Ishikawa (cell line): ENCODE measurements around the gene NDRG3.

Experiments
- CEBPB ChIP-seq: IDR thresholded peaks from 2 replicates; pipeline ENCODE4 v1.6.1; 2012
- CREB1 ChIP-seq: IDR thresholded peaks from 2 replicates; pipeline ENCODE4 v1.6.1; 2012; ENCODE audit warnings: low read depth
- EGR1 ChIP-seq: IDR thresholded peaks from 2 replicates; pipeline ENCODE4 v1.6.1; 2012
- EP300 ChIP-seq: IDR thresholded peaks from 2 replicates; pipeline ENCODE4 v1.6.1; 2012; ENCODE audit warnings: borderline replicate concordance
- FOXM1 ChIP-seq: IDR thresholded peaks from 2 replicates; pipeline ENCODE4 v1.6.1; 2012; ENCODE audit warnings: low read depth, borderline replicate concordance
- NFIC ChIP-seq: IDR thresholded peaks from 2 replicates; pipeline ENCODE4 v1.6.1; 2012
- RAD21 ChIP-seq: IDR thresholded peaks from 2 replicates; pipeline ENCODE4 v1.6.1; 2012; ENCODE audit warnings: low read depth
- TAF1 ChIP-seq: IDR thresholded peaks from 2 replicates; pipeline ENCODE4 v1.6.1; 2012; ENCODE audit warnings: low read depth, mild to moderate bottlenecking
- TCF12 ChIP-seq: IDR thresholded peaks from 2 replicates; pipeline ENCODE4 v1.6.1; 2012; ENCODE audit warnings: low read depth
- TEAD4 ChIP-seq: IDR thresholded peaks from 2 replicates; pipeline ENCODE4 v1.6.1; 2012
- YY1 ChIP-seq: IDR thresholded peaks from 2 replicates; pipeline ENCODE4 v1.6.1; 2012; ENCODE audit warnings: low read depth
- ZBTB7A ChIP-seq: IDR thresholded peaks from 2 replicates; pipeline ENCODE4 v1.6.1; 2012; ENCODE audit warnings: low read depth
- TF ChIP-seq, protein P1 (sequence below): IDR thresholded peaks from 2 replicates; pipeline ENCODE4 v1.6.1; 2012
- TF ChIP-seq, protein P2 (sequence below): IDR thresholded peaks from 2 replicates; pipeline ENCODE4 v1.6.1; 2012; ENCODE audit warnings: low read depth, mild to moderate bottlenecking
- TF ChIP-seq, protein P3 (sequence below): IDR thresholded peaks from 2 replicates; pipeline ENCODE4 v1.6.1; 2012

Gene NDRG3

GRCh38 chr20:36726168-36726567 is 19.7 kb downstream of the NDRG3 start:
- TF ChIP-seq FOXM1 (no peak), ZBTB7A (no peak)

DNA sequence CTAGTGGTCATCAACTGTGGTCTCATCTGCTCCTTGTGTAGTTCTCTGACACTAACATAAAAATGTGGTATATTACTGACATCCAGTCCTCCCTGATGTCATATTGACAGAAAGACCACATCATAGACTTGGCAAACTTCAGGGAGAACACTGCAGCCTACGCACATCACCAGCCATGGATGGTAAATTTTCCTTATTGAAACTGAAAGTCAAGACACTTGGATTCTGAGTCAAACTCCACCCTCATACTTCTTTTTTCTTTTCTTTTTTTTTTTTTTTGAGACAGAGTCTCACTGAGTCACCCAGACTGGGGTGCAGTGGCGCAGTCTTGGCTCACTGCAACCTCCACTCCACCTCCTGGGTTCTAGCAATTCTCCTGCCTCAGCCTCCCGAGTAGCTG is 25.4 kb downstream of the NDRG3 start:
- TF ChIP-seq TEAD4 (no peak), NFIC (no peak), EP300 (no peak)
- TF ChIP-seq, protein P1, sequence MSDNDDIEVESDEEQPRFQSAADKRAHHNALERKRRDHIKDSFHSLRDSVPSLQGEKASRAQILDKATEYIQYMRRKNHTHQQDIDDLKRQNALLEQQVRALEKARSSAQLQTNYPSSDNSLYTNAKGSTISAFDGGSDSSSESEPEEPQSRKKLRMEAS: no peak

DNA sequence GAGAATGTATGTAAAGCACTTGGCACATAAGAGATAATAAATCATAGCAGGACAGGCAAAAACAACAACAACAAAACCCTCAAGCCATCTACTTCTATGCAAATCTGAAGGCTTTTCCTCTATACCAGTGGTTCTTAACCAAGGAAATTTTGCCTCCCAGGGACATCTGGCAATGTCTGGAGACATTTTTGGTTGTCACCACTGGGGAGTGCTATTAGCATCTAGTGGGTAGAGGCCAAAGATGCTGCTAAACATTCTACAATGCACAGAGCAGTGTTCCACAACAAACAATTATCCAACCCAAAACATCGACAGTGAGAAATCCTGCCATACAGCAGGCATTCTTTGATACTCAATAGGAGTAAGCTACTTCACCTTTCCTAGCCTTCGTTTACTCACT is 28.2 kb downstream of the NDRG3 start:
- TF ChIP-seq RAD21: peak; percentile 52
- TF ChIP-seq YY1: no peak

- no peak for TF ChIP-seq YY1
- no peak for TF ChIP-seq RAD21
Observed at GRCh38 chr20:36717021-36717420, 28.9 kb downstream of the NDRG3 start.

GRCh38 chr20:36712775-36713174 is 33.1 kb downstream of the NDRG3 start:
- TF ChIP-seq ZBTB7A: no peak
- no peak for TF ChIP-seq CEBPB
- no peak for TF ChIP-seq TEAD4
- TF ChIP-seq EGR1: no peak
- no peak for TF ChIP-seq FOXM1

DNA sequence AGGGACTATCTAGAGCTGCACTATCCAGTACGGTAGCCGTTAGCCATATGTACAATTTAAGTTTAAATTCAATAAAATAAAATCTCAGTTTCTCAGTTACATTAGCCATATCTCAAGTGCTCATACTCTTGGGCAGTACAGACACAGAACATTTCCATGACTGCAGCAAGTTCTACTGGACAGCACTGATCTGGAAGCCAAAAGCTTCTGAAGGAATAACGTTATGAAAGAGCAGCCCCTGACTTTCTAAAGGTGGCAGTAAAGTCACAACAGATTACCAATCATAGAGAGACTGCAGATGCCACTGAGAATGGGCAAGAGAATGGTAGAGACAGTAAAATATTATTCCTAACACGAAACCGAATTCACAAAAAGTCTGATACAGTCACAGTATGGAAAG is 36.8 kb downstream of the NDRG3 start:
- TF ChIP-seq NFIC (no peak), ZBTB7A (no peak), EP300 (no peak), CREB1 (no peak)
- TF ChIP-seq, protein P1: no peak
- TF ChIP-seq, protein P2, sequence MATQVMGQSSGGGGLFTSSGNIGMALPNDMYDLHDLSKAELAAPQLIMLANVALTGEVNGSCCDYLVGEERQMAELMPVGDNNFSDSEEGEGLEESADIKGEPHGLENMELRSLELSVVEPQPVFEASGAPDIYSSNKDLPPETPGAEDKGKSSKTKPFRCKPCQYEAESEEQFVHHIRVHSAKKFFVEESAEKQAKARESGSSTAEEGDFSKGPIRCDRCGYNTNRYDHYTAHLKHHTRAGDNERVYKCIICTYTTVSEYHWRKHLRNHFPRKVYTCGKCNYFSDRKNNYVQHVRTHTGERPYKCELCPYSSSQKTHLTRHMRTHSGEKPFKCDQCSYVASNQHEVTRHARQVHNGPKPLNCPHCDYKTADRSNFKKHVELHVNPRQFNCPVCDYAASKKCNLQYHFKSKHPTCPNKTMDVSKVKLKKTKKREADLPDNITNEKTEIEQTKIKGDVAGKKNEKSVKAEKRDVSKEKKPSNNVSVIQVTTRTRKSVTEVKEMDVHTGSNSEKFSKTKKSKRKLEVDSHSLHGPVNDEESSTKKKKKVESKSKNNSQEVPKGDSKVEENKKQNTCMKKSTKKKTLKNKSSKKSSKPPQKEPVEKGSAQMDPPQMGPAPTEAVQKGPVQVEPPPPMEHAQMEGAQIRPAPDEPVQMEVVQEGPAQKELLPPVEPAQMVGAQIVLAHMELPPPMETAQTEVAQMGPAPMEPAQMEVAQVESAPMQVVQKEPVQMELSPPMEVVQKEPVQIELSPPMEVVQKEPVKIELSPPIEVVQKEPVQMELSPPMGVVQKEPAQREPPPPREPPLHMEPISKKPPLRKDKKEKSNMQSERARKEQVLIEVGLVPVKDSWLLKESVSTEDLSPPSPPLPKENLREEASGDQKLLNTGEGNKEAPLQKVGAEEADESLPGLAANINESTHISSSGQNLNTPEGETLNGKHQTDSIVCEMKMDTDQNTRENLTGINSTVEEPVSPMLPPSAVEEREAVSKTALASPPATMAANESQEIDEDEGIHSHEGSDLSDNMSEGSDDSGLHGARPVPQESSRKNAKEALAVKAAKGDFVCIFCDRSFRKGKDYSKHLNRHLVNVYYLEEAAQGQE: no peak

- TF ChIP-seq FOXM1 (no peak), ZBTB7A (no peak)
- TF ChIP-seq, protein P1: no peak
Observed at GRCh38 chr20:36703530-36703929, 42.4 kb downstream of the NDRG3 start.

DNA sequence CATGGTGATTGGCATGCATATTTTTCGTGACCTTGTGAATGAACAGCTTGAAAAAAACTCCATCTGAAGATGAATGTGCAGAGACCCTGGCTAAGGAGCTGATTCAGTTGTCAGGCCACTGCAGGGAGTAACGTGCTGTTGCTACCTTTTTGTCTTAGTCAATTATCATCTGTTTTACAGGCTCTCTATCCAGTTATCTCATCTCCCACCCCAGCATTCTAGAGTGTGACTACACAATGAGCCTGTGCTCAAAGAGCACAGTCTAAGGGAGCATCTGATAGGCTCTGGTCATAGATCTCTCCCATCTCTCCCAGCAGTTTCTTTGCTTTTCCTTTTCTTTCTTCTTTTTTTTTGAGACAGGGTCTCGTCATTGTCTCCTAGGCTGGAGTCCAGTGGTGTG is 45.5 kb downstream of the NDRG3 start:
- TF ChIP-seq, protein P1: no peak
- TF ChIP-seq CREB1 (no peak), CEBPB (no peak), YY1 (no peak), EGR1 (no peak)

- no peak for TF ChIP-seq TCF12
- TF ChIP-seq, protein P3, sequence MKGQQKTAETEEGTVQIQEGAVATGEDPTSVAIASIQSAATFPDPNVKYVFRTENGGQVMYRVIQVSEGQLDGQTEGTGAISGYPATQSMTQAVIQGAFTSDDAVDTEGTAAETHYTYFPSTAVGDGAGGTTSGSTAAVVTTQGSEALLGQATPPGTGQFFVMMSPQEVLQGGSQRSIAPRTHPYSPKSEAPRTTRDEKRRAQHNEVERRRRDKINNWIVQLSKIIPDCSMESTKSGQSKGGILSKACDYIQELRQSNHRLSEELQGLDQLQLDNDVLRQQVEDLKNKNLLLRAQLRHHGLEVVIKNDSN: no peak
Observed at GRCh38 chr20:36688630-36689029, 57.3 kb downstream of the NDRG3 start.

DNA sequence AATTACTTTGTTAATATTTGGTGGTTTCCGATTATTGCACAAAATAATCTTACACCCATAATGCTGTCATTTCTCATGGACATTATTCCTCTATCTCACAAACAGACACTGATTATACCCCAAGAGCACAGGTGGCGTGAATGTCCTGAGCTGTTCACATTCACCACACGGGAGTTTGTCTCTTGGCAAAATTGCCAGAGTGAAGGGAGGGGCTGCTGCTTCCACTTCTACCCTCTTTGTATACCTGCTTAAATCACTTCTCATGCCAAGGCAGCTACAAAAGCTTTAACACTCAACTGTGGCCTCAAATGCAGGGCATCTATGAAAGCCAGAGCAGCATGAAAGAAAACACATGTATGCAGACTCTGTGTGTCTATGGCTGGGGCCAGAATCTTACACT is 58.0 kb downstream of the NDRG3 start:
- TF ChIP-seq TAF1 (no peak), EP300 (no peak), ZBTB7A (no peak), YY1 (no peak), FOXM1 (no peak), CREB1 (no peak), EGR1 (no peak), TCF12 (no peak), CEBPB (no peak)
- TF ChIP-seq, protein P2: no peak
- TF ChIP-seq, protein P3: no peak
- TF ChIP-seq, protein P1: no peak
